ENCODE data around the gene SEMA7A.

SEMA7A gene

GRCh38 chr15:74454764-74455500, 21.2 kb upstream of the SEMA7A start:
- Histone ChIP-seq H3K4me1 (peaks cover 5 to 34% (median 24%) of the 10 kb centered on the region in 10 experiments; a peak in 19 of 20 replicates), H3K27ac (no peak overlapping the region), H3K4me3 (no peak overlapping the region), H3K9me3 (replicated peaks in 1 of 11) (no peaks in the 10 kb centered on the region), H3K36me3 (peaks cover 36 to 84% (median 61%) of the 10 kb centered on the region in 11 experiments), H3K9ac (peak overlapping the region in 3 of 11 experiments; percentile 6 to 31 (median 19); a peak in 4 of 22 replicates), H3K27me3 (no peaks in the 10 kb centered on the region), H4K20me1 (no peaks in the 10 kb centered on the region), H3K4me2 (peak overlapping the region in 6 of 11 experiments; percentile 32 to 64 (median 52); a peak in 9 of 22 replicates)
- no peak for TF ChIP-seq Cebpa-rat (IDR thresholded peaks at IDR 0.05)

GRCh38 chr15:74453925-74454763, 20.4 kb upstream of the SEMA7A start:
- Histone ChIP-seq H3K4me2 (peak overlapping the region in 8 of 11 experiments; percentile 18 to 64 (median 48); a peak in 14 of 22 replicates), H4K20me1 (no peaks in the 10 kb centered on the region), H3K4me1 (peaks cover 0 to 28% (median 18%) of the 10 kb centered on the region in 10 experiments; a peak in 17 of 20 replicates), H3K9ac (peak overlapping the region in 4 of 11 experiments; percentile 4 to 31 (median 14); a peak in 1 of 22 replicates), H3K27me3 (no peaks in the 10 kb centered on the region), H3K9me3 (replicated peaks in 1 of 11) (no peaks in the 10 kb centered on the region), H3K27ac (no peak overlapping the region), H3K36me3 (peaks cover 43 to 92% (median 69%) of the 10 kb centered on the region in 11 experiments), H3K4me3 (no peak overlapping the region)
- no peak for TF ChIP-seq Cebpa-rat (IDR thresholded peaks at IDR 0.05)

- Histone ChIP-seq H3K4me3 (no peak overlapping the region), H3K9me3 (replicated peaks in 1 of 11) (no peaks in the 10 kb centered on the region), H4K20me1 (no peaks in the 10 kb centered on the region), H3K27me3 (no peaks in the 10 kb centered on the region), H3K4me2 (no peak overlapping the region), H3K27ac (no peak overlapping the region), H3K9ac (no peak overlapping the region), H3K36me3 (peaks cover 63 to 99% (median 79%) of the 10 kb centered on the region in 11 experiments), H3K4me1 (peaks cover 0 to 28% (median 18%) of the 10 kb centered on the region in 10 experiments; a peak in 16 of 20 replicates)
- TF ChIP-seq Cebpa-rat (IDR thresholded peaks at IDR 0.05) = no peak
These were observed 18.4 kb upstream of the SEMA7A start for GRCh38 chr15:74451861-74452835.

GRCh38 chr15:74451322-74451721, 17.6 kb upstream of the SEMA7A start:
- Histone ChIP-seq H3K36me3 (peaks cover 66 to 100% (median 83%) of the 10 kb centered on the region in 11 experiments), H3K4me2 (no peak overlapping the region), H3K4me3 (no peak overlapping the region), H4K20me1 (no peaks in the 10 kb centered on the region), H3K27me3 (no peaks in the 10 kb centered on the region), H3K27ac (no peak overlapping the region), H3K9me3 (replicated peaks in 1 of 11) (no peaks in the 10 kb centered on the region), H3K9ac (no peak overlapping the region), H3K4me1 (peaks cover 0 to 28% (median 18%) of the 10 kb centered on the region in 10 experiments; a peak in 16 of 20 replicates)
- TF ChIP-seq Cebpa-rat (IDR thresholded peaks at IDR 0.05) = no peak

- peaks cover 0 to 18% (median 13%) of the 10 kb centered on the region in 10 experiments; a peak in 16 of 20 replicates for H3K4me1 ChIP-seq
- no peak overlapping the region for H3K4me3 ChIP-seq
- H3K9ac ChIP-seq = no peak overlapping the region
- no peaks in the 10 kb centered on the region for H3K9me3 ChIP-seq (replicated peaks in 1 of 11)
- H3K27ac ChIP-seq = no peak overlapping the region
- H3K36me3 ChIP-seq = peaks cover 73 to 99% (median 87%) of the 10 kb centered on the region in 11 experiments
- H4K20me1 ChIP-seq = no peaks in the 10 kb centered on the region
- no peaks in the 10 kb centered on the region for H3K27me3 ChIP-seq
- no peak for TF ChIP-seq Cebpa-rat (IDR thresholded peaks at IDR 0.05)
- H3K4me2 ChIP-seq = no peak overlapping the region
These were observed 16.0 kb upstream of the SEMA7A start for GRCh38 chr15:74449643-74450205.

- no peak for TF ChIP-seq Cebpa-rat (IDR thresholded peaks at IDR 0.05)
- H3K4me3 ChIP-seq = no peak overlapping the region
- H3K36me3 ChIP-seq = peaks cover 79 to 97% (median 91%) of the 10 kb centered on the region in 11 experiments
These were observed 15.3 kb upstream of the SEMA7A start for GRCh38 chr15:74449095-74449494.

GRCh38 chr15:74445816-74446763, 12.3 kb upstream of the SEMA7A start:
- no peaks in the 10 kb centered on the region for H3K27me3 ChIP-seq
- no peaks in the 10 kb centered on the region for H3K9me3 ChIP-seq (replicated peaks in 1 of 11)
- no peak overlapping the region for H3K27ac ChIP-seq
- TF ChIP-seq Cebpa-rat (IDR thresholded peaks at IDR 0.05) = no peak
- no peak overlapping the region for H3K4me2 ChIP-seq
- no peak overlapping the region for H3K9ac ChIP-seq
- H3K36me3 ChIP-seq = peaks cover 61 to 72% (median 67%) of the 10 kb centered on the region in 11 experiments
- peaks cover 7 to 17% (median 10%) of the 10 kb centered on the region in 10 experiments; a peak in 18 of 20 replicates for H3K4me1 ChIP-seq
- H4K20me1 ChIP-seq = no peaks in the 10 kb centered on the region
- no peak overlapping the region for H3K4me3 ChIP-seq

More at GRCh38 chr15:74449095-74449494, 15.3 kb upstream of the SEMA7A start:
- H3K4me2 ChIP-seq = no peak overlapping the region
- no peaks in the 10 kb centered on the region for H3K27me3 ChIP-seq
- no peaks in the 10 kb centered on the region for H3K9me3 ChIP-seq (replicated peaks in 1 of 11)
- peaks cover 0 to 12% (median 8%) of the 10 kb centered on the region in 10 experiments; a peak in 16 of 20 replicates for H3K4me1 ChIP-seq
- H3K27ac ChIP-seq = no peak overlapping the region
- H3K9ac ChIP-seq = no peak overlapping the region; a peak in 1 of 22 replicates
- H4K20me1 ChIP-seq = no peaks in the 10 kb centered on the region

All from BLaER1 treated with 17β-estradiol and CSF1 and Interleukin-3, amounts not matched to agents 10 nM and 100 nM (cell line).